ENCODE data around the gene CCL28.

The CCL28 gene

DNA sequence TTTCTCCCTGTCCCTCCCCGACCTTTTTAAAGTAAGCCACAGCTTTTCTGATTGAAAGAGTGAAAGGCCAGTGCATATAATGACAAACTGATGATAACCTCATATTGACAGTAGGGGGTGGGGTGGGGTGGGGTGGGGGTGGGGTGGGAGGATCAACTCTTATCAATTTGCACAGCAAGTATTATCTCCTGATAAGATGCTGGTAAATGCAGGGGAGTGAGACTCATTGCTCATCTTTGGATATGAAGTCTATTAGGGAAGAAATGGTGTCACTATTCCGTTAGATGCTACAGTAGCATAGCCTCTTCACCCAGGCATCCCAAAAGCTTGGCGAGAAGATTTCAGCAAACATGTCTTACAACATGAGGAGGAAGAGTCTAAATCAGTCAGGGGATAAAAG lies 60.1 kb downstream of the CCL28 start:
- WGBS (ENCODE audit: insufficient coverage) = 100% methylated on average over 1 of the region's 3 CpGs
- POLR2A ChIA-PET = no interaction called here
- H3K9me3 ChIP-seq (ENCODE audit: control extremely low read depth in 1 of 5, control insufficient read depth in 4 of 5, insufficient read depth in 2 of 5, low read depth in 1 of 5, low read length in 4 of 5) = no peaks in the 10 kb centered on the region

DNA sequence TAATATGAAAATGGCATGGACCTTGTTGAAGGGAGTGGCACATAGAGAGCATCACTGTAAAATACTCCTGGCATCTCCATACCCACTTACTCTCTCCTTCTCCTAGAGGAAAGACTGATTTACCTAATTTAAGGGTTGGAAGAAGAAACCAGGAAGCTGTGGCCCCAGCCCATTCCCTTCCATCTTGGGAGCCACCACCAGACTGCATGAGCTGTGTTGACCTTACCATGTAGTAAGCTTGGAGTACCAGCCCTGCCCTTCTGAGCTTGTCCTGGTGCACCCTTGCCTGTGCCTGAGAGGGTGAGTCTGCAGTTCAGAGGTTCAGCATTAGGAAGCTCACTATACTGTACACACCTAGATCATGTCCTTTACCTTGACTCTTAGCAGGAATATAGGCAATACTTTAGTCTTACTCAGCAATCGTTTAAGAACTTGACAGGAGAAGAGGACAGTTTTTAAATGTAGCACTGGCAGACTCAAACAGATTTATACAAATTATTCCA lies 63.3 kb downstream of the CCL28 start:
- WGBS (ENCODE audit: insufficient coverage) = 100% methylated on average over 1 of the region's 1 CpG
- Histone ChIP-seq H3K36me3 (ENCODE audit: control insufficient read depth in 4 of 4, insufficient read depth in 4 of 4, low read length in 3 of 4) (no peaks in the 10 kb centered on the region), H3K27me3 (replicated peaks in 2 of 5; ENCODE audit: control insufficient read depth in 4 of 5, insufficient read depth in 5 of 5, low read length in 4 of 5) (peaks cover 0 to 2% (median 0%) of the 10 kb centered on the region in 5 experiments), H3K9me3 (ENCODE audit: control extremely low read depth in 1 of 5, control insufficient read depth in 4 of 5, insufficient read depth in 2 of 5, low read depth in 1 of 5, low read length in 4 of 5) (peaks cover 0 to 1% (median 0%) of the 10 kb centered on the region in 5 experiments), H3K4me3 (ENCODE audit: control insufficient read depth in 1 of 7, extremely low read depth in 1 of 7, insufficient read depth in 4 of 7, low read depth in 2 of 7, low read length in 6 of 7) (no peak overlapping the region), H3K4me1 (ENCODE audit: control extremely low read depth in 1 of 4, control insufficient read depth in 4 of 4, insufficient read depth in 4 of 4, low read length in 3 of 4) (no peaks in the 10 kb centered on the region), H3K27ac (ENCODE audit: insufficient read depth in 1 of 2, low read depth in 1 of 2, low read length in 2 of 2, poor library complexity in 1 of 2, severe bottlenecking in 2 of 2) (no peak overlapping the region)
- DNase-seq = no peak
- POLR2A ChIA-PET = no interaction called here
- CTCF ChIA-PET = no interaction called here

More for the DNA sequence above, 60.1 kb downstream of the CCL28 start:
- peaks cover 0 to 2% (median 0%) of the 10 kb centered on the region in 5 experiments for H3K27me3 ChIP-seq (replicated peaks in 2 of 5; ENCODE audit: control insufficient read depth in 4 of 5, insufficient read depth in 5 of 5, low read length in 4 of 5)
- CTCF ChIA-PET = no interaction called here
- H3K27ac ChIP-seq (ENCODE audit: insufficient read depth in 1 of 2, low read depth in 1 of 2, low read length in 2 of 2, poor library complexity in 1 of 2, severe bottlenecking in 2 of 2) = no peak overlapping the region
- no peaks in the 10 kb centered on the region for H3K4me1 ChIP-seq (ENCODE audit: control extremely low read depth in 1 of 4, control insufficient read depth in 4 of 4, insufficient read depth in 4 of 4, low read length in 3 of 4)
- no peak for DNase-seq
- no peaks in the 10 kb centered on the region for H3K36me3 ChIP-seq (ENCODE audit: control insufficient read depth in 4 of 4, insufficient read depth in 4 of 4, low read length in 3 of 4)
- no peak overlapping the region for H3K4me3 ChIP-seq (ENCODE audit: control insufficient read depth in 1 of 7, extremely low read depth in 1 of 7, insufficient read depth in 4 of 7, low read depth in 2 of 7, low read length in 6 of 7)

DNA sequence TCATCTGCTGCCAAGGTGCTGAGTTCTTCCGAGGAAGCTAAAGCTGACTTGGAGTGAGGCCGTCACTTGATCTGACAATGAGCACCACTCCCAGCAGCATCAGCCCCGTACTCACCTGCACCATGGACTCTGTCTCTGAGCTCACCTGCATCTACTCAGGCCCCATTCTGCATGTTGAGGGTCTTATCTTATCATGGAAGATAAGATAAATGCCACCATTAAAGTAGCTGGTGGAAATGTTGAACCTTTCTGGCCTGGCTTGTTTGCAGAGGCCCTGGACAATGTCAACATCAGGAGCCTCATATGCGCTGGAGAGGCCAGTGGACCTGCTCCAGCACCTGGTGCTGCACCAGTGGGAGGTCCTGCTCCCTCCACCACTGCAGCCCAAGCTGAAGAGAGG lies 64.0 kb downstream of the CCL28 start:
- Histone ChIP-seq H3K4me1 (ENCODE audit: control extremely low read depth in 1 of 4, control insufficient read depth in 4 of 4, insufficient read depth in 4 of 4, low read length in 3 of 4) (no peaks in the 10 kb centered on the region), H3K36me3 (ENCODE audit: control insufficient read depth in 4 of 4, insufficient read depth in 4 of 4, low read length in 3 of 4) (no peaks in the 10 kb centered on the region), H3K9me3 (ENCODE audit: control extremely low read depth in 1 of 5, control insufficient read depth in 4 of 5, insufficient read depth in 2 of 5, low read depth in 1 of 5, low read length in 4 of 5) (peaks cover 0 to 1% (median 0%) of the 10 kb centered on the region in 5 experiments), H3K27me3 (replicated peaks in 2 of 5; ENCODE audit: control insufficient read depth in 4 of 5, insufficient read depth in 5 of 5, low read length in 4 of 5) (peaks cover 0 to 2% (median 0%) of the 10 kb centered on the region in 5 experiments), H3K27ac (ENCODE audit: insufficient read depth in 1 of 2, low read depth in 1 of 2, low read length in 2 of 2, poor library complexity in 1 of 2, severe bottlenecking in 2 of 2) (no peak overlapping the region), H3K4me3 (ENCODE audit: control insufficient read depth in 1 of 7, extremely low read depth in 1 of 7, insufficient read depth in 4 of 7, low read depth in 2 of 7, low read length in 6 of 7) (no peak overlapping the region)
- no peak for DNase-seq
- POLR2A ChIA-PET = no interaction called here
- 100% methylated on average over 3 of the region's 4 CpGs for WGBS (ENCODE audit: insufficient coverage)
- CTCF ChIA-PET = no interaction called here

DNA sequence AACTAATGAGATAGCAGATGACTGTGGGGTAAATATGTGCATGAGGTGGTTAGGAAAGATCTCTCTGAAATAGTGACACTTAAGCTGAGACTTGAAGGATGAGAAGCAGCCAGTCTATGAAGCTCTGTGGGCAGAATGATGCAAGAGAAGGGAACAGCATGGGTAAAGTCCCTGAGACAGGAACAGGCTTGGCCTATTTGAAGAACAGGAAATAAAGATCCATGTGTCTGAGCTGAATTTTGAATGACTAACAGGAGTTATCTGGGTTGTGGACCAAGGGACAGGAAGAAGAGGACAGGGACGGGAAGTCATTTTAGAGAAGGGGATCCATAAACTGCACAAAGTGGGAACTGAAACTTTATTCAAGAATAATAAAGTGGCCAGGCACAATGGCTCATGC lies 73.3 kb downstream of the CCL28 start:
- Histone ChIP-seq H3K9me3 (ENCODE audit: control extremely low read depth in 1 of 5, control insufficient read depth in 4 of 5, insufficient read depth in 2 of 5, low read depth in 1 of 5, low read length in 4 of 5) (peaks cover 0 to 18% (median 17%) of the 10 kb centered on the region in 5 experiments), H3K4me3 (ENCODE audit: control insufficient read depth in 1 of 7, extremely low read depth in 1 of 7, insufficient read depth in 4 of 7, low read depth in 2 of 7, low read length in 6 of 7) (no peak overlapping the region), H3K27me3 (replicated peaks in 2 of 5; ENCODE audit: control insufficient read depth in 4 of 5, insufficient read depth in 5 of 5, low read length in 4 of 5) (no peaks in the 10 kb centered on the region), H3K4me1 (ENCODE audit: control extremely low read depth in 1 of 4, control insufficient read depth in 4 of 4, insufficient read depth in 4 of 4, low read length in 3 of 4) (peaks cover 0 to 5% (median 0%) of the 10 kb centered on the region in 4 experiments), H3K36me3 (ENCODE audit: control insufficient read depth in 4 of 4, insufficient read depth in 4 of 4, low read length in 3 of 4) (no peaks in the 10 kb centered on the region), H3K27ac (ENCODE audit: insufficient read depth in 1 of 2, low read depth in 1 of 2, low read length in 2 of 2, poor library complexity in 1 of 2, severe bottlenecking in 2 of 2) (no peak overlapping the region)
- ChIA-PET CTCF (interaction anchor here (0.8 to 1.1 kb wide), 3 partner anchors 15 to 429 kb away, joined by 3 to 4 read pairs (median 3); no protein-coding TSS in a partner anchor), POLR2A (no interaction called here)
- no peak for DNase-seq
- 83% methylated on average over 1 of the region's 1 CpG for WGBS (ENCODE audit: insufficient coverage)

- H3K4me1 ChIP-seq (ENCODE audit: control extremely low read depth in 1 of 4, control insufficient read depth in 4 of 4, insufficient read depth in 4 of 4, low read length in 3 of 4) = peaks cover 0 to 5% (median 0%) of the 10 kb centered on the region in 4 experiments
- CTCF ChIA-PET = no interaction called here
- DNase-seq = no peak
- H3K27me3 ChIP-seq (replicated peaks in 2 of 5; ENCODE audit: control insufficient read depth in 4 of 5, insufficient read depth in 5 of 5, low read length in 4 of 5) = no peaks in the 10 kb centered on the region
- no peak overlapping the region for H3K4me3 ChIP-seq (ENCODE audit: control insufficient read depth in 1 of 7, extremely low read depth in 1 of 7, insufficient read depth in 4 of 7, low read depth in 2 of 7, low read length in 6 of 7)
- POLR2A ChIA-PET = no interaction called here
- peaks cover 0 to 21% (median 18%) of the 10 kb centered on the region in 5 experiments for H3K9me3 ChIP-seq (ENCODE audit: control extremely low read depth in 1 of 5, control insufficient read depth in 4 of 5, insufficient read depth in 2 of 5, low read depth in 1 of 5, low read length in 4 of 5)
- no peak overlapping the region for H3K27ac ChIP-seq (ENCODE audit: insufficient read depth in 1 of 2, low read depth in 1 of 2, low read length in 2 of 2, poor library complexity in 1 of 2, severe bottlenecking in 2 of 2)
- H3K36me3 ChIP-seq (ENCODE audit: control insufficient read depth in 4 of 4, insufficient read depth in 4 of 4, low read length in 3 of 4) = no peaks in the 10 kb centered on the region
- WGBS (ENCODE audit: insufficient coverage) = 100% methylated on average over 1 of the region's 2 CpGs
Measured at GRCh38 chr5:43336159-43336558, 76.0 kb downstream of the CCL28 start.

DNA sequence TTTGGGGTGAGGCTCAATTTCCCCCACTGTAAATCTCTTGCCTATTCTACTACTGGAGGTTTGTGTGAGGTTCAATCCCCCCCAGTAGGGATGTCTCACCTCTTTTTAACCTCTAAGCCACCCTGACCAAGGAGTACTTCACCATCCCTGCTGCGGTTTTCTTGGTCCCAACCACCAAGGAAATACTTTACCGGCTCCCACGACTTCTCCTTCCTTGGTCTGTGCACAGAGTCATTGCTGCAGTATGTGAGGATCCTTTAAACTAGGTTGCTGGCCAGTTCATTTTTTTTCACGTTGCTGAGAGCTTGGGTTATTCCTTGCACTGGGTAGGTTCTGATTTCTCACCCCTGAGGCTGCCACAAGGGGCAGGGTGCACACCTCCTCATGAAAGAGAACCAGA lies 76.5 kb downstream of the CCL28 start:
- WGBS (ENCODE audit: insufficient coverage) = 92% methylated on average over 4 of the region's 4 CpGs
- no peak for DNase-seq
- POLR2A ChIA-PET = no interaction called here

GRCh38 chr5:43332401-43332800 lies 79.8 kb downstream of the CCL28 start:
- CTCF ChIA-PET = no interaction called here
- no peak for DNase-seq
- H3K4me1 ChIP-seq (ENCODE audit: control extremely low read depth in 1 of 4, control insufficient read depth in 4 of 4, insufficient read depth in 4 of 4, low read length in 3 of 4) = no peaks in the 10 kb centered on the region
- H3K4me3 ChIP-seq (ENCODE audit: control insufficient read depth in 1 of 7, extremely low read depth in 1 of 7, insufficient read depth in 4 of 7, low read depth in 2 of 7, low read length in 6 of 7) = no peak overlapping the region
- H3K27ac ChIP-seq (ENCODE audit: insufficient read depth in 1 of 2, low read depth in 1 of 2, low read length in 2 of 2, poor library complexity in 1 of 2, severe bottlenecking in 2 of 2) = no peak overlapping the region
- no peaks in the 10 kb centered on the region for H3K36me3 ChIP-seq (ENCODE audit: control insufficient read depth in 4 of 4, insufficient read depth in 4 of 4, low read length in 3 of 4)
- no CpG with 5 or more reads among the region's 1 CpG for WGBS (ENCODE audit: insufficient coverage)
- POLR2A ChIA-PET = no interaction called here
- no peaks in the 10 kb centered on the region for H3K27me3 ChIP-seq (replicated peaks in 2 of 5; ENCODE audit: control insufficient read depth in 4 of 5, insufficient read depth in 5 of 5, low read length in 4 of 5)
- peaks cover 1 to 17% (median 11%) of the 10 kb centered on the region in 5 experiments for H3K9me3 ChIP-seq (ENCODE audit: control extremely low read depth in 1 of 5, control insufficient read depth in 4 of 5, insufficient read depth in 2 of 5, low read depth in 1 of 5, low read length in 4 of 5)

More for the DNA sequence above, 76.5 kb downstream of the CCL28 start:
- no peaks in the 10 kb centered on the region for H3K36me3 ChIP-seq (ENCODE audit: control insufficient read depth in 4 of 4, insufficient read depth in 4 of 4, low read length in 3 of 4)
- H3K4me3 ChIP-seq (ENCODE audit: control insufficient read depth in 1 of 7, extremely low read depth in 1 of 7, insufficient read depth in 4 of 7, low read depth in 2 of 7, low read length in 6 of 7) = no peak overlapping the region
- CTCF ChIA-PET = no interaction called here
- H3K4me1 ChIP-seq (ENCODE audit: control extremely low read depth in 1 of 4, control insufficient read depth in 4 of 4, insufficient read depth in 4 of 4, low read length in 3 of 4) = peaks cover 0 to 5% (median 0%) of the 10 kb centered on the region in 4 experiments
- H3K27me3 ChIP-seq (replicated peaks in 2 of 5; ENCODE audit: control insufficient read depth in 4 of 5, insufficient read depth in 5 of 5, low read length in 4 of 5) = no peaks in the 10 kb centered on the region
- no peak overlapping the region for H3K27ac ChIP-seq (ENCODE audit: insufficient read depth in 1 of 2, low read depth in 1 of 2, low read length in 2 of 2, poor library complexity in 1 of 2, severe bottlenecking in 2 of 2)
- peaks cover 0 to 18% (median 15%) of the 10 kb centered on the region in 5 experiments for H3K9me3 ChIP-seq (ENCODE audit: control extremely low read depth in 1 of 5, control insufficient read depth in 4 of 5, insufficient read depth in 2 of 5, low read depth in 1 of 5, low read length in 4 of 5)

All from common myeloid progenitor, CD34-positive (primary cell).